ENCODE results near the gene MCM9.

DNA sequence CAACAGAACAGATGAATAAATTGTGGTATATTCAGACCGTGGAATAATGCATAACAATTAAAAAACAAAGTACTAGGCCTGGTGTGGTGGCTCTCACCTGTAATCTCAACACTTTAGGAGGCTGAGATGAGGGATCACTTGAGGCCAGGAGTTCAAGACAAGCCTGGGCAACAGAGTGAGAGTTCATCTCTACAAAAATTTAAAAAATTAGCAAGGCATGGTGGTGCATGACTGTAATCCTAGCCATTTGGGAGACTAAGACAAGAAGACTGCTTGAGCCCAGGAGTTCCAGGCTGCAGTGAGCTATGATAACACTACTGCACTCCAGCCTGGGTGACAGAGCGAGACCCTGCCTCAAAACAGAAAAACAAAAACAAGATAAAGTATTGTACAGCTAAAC is 57.2 kb downstream of the MCM9 start:
- TF ChIP-seq POLR2A (IDR thresholded peaks at IDR 0.05; ENCODE audit: low read depth, low read length) (no peak), NFE2L2 (IDR thresholded peaks at IDR 0.05; ENCODE audit: low read depth, low read length) (no peak), BHLHE40 (IDR thresholded peaks at IDR 0.05; ENCODE audit: low read depth, low read length) (no peak)
- TF ChIP-seq, protein P1, sequence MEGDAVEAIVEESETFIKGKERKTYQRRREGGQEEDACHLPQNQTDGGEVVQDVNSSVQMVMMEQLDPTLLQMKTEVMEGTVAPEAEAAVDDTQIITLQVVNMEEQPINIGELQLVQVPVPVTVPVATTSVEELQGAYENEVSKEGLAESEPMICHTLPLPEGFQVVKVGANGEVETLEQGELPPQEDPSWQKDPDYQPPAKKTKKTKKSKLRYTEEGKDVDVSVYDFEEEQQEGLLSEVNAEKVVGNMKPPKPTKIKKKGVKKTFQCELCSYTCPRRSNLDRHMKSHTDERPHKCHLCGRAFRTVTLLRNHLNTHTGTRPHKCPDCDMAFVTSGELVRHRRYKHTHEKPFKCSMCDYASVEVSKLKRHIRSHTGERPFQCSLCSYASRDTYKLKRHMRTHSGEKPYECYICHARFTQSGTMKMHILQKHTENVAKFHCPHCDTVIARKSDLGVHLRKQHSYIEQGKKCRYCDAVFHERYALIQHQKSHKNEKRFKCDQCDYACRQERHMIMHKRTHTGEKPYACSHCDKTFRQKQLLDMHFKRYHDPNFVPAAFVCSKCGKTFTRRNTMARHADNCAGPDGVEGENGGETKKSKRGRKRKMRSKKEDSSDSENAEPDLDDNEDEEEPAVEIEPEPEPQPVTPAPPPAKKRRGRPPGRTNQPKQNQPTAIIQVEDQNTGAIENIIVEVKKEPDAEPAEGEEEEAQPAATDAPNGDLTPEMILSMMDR (conservative IDR thresholded peaks at IDR 0.05; ENCODE audit: low read depth, low read length) = no peak

Data from IMR-90 (cell line).